HG02678 (cell line): ENCODE results near the gene SCGB1C1.
A peak's percentile ranks its signal among the peaks of the same experiment; 100 is the strongest.

Experiments used
- ATAC-seq: cut with Tn5 transposase; IDR thresholded peaks from one replicate; pipeline ENCODE4 v1.9.1; 2021; ENCODE audit warnings: mild to moderate bottlenecking, moderate library complexity; ENCODE audit not compliant: unreplicated experiment

SCGB1C1 gene

DNA sequence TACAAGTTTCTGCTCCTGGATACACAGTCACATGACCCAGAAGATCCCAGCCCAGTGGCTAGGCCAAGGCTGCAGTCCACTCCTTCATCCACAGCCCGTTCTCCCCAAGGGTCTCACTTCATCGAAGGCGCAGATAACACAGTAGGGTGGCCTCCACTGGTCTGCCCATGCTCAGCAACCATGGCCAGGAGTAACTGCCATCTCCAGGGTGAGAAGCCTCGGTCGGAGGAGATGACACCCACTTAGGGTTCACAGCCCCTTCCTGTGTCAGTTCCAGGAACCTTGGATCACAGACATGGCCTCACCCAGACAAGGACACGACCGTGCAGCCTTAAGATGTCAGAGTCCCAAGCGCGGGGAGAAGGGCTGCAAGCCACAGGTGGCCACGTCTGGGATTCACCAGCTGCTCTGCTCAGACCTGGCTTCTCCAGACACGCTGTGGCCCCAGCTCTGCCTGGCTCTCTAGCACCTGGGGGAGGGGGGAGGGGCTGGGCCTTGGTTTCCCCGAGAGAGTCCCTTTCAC, 11.8 kb downstream of the SCGB1C1 start:
- no peak for ATAC-seq

DNA sequence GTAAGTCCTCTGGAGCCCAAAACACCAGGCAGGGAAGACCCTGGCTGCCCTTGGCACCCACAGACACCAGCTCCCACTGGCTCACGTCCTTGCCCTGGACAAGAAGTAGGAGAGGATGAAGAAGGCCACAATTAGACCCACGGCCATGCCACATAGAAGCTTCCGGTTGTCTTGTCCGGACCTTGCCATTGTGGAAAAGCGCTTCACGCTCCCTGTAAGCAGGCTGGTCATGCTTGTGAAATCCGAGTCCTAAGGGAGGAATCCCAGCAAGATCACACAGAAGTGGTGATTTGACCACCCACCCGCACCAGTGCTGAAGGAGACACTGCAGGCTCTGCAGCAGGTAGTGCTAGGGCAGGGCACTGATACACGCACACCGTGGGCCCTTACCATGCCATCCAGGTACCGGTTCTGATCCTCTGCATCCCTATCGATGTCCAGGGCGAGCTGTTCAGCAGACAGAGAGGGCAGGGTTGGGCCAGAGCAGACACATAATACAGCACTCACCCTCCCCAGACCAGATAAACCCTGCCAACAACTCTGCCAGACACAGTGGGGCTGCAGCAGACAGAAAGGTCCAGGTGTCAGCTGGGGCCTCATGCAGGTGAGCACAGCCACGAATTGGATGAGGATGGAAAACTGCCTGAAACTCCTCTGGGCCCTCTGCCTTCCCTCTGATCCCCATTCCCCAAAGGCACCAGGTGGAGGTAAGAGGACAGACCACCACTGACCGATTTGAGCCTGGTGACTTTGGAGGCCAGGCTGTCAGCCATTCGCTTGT, 12.5 kb downstream of the SCGB1C1 start:
- no peak for ATAC-seq

DNA sequence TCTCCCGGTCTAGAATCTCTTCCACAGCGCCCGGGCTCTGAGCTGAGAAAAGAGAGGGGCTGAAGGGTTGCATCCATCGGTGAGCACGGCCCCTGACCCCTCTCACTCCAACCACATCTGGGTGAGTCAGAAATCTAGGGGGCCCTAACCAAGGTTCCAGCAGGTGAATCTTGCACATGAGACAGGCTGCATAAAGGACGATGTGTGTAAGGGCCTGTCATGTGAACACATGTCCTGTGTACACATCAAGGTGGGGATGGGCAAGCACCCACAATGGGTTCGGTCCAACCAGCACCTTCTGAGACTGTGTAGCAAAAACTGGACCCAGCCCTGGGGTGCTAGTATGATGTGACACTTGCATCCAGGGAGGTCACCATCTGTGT, 13.1 kb downstream of the SCGB1C1 start:
- no peak for ATAC-seq

DNA sequence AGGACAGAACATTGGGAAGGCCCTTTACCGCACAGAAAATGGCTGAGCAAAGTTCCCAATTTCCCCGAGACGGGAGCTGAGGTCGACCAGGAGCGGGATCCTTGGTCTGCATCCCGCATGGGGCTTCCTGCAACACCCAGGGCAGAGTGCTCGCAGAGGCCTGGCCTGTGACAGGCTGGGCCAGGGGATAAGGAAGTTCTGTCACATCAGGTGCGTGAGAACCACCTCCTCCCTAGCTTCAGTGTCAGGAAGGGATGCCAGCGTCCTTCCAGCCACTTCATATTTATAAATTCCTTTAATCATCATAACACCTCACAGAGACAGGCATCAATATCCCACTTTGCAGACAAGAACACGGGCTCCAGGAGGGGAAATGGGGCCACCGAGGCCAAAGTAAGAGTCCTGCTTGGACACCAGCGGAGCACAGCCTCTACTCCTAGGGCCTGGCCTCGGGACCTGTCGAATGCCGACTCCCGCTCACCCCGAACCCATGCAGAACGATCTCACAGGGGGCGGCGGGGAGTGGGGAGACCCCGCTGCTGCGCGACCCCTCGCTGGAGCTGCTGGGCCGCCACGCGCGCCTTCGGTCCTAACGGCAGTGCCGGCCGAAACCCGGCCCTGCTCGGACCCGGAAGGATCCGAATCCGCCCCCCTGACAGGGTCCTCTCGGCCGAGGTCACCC, 13.8 kb downstream of the SCGB1C1 start:
- peak; percentile 24 for ATAC-seq

DNA sequence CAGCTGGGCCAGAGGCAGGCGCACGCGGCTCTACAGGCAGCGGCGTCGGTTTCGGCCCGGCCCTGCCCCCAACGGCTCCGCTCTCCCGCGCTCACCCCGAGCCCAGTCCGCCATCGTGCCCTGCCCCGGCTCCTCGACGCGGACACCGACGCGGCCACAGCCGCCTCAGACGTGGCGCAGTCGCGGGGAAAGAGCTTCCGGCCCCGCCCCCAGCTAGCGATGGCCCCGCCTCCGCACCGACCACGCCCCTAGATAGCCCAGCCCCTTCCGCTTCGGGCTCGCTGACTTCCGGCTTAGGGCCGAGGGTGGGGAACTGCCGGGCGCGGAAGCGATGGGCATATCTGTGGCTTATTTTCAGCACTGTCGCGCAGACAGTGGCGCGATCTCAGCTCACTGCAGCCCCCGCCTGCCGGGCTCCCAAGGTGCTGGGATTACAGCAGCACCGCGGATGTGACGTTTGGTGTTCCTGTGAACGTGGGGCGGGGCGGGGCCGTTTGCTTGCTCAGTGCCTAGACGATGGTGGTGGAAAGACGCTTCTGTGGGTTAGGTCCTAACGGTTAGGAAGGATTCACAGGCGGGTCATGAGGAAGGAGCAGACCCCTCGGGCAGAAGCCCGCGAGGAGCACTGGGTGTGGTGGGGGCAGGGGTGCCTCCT, 14.5 kb downstream of the SCGB1C1 start, which contains the start of the genes BET1L and RIC8A:
Gene BET1L, minus strand, starts transcription at position 192 of the 655 bp plus-strand sequence. Its CDS starts 78 bp downstream, at position 114.
Gene RIC8A, plus strand, starts transcription at position 501 of the 655 bp plus-strand sequence. CDS start 1,147 bp downstream, outside the sequence.
- peak; percentile 78 for ATAC-seq

DNA sequence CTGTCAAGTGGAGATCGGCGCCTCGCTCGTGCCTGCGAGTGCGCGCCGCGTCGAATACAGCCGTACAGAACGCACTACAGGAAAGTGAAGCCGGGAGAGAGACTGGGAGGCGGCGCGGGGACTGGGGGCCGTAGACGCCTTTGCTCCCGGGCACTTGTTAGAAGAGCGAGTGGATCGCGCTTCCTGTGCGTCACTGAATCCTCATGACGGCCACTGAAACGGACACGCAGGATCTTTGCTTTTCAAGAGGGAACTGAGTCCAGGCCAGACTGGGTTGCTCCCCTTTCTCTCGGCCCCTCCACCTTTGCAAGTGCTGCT, 14.9 kb downstream of the SCGB1C1 start:
- ATAC-seq = no peak

DNA sequence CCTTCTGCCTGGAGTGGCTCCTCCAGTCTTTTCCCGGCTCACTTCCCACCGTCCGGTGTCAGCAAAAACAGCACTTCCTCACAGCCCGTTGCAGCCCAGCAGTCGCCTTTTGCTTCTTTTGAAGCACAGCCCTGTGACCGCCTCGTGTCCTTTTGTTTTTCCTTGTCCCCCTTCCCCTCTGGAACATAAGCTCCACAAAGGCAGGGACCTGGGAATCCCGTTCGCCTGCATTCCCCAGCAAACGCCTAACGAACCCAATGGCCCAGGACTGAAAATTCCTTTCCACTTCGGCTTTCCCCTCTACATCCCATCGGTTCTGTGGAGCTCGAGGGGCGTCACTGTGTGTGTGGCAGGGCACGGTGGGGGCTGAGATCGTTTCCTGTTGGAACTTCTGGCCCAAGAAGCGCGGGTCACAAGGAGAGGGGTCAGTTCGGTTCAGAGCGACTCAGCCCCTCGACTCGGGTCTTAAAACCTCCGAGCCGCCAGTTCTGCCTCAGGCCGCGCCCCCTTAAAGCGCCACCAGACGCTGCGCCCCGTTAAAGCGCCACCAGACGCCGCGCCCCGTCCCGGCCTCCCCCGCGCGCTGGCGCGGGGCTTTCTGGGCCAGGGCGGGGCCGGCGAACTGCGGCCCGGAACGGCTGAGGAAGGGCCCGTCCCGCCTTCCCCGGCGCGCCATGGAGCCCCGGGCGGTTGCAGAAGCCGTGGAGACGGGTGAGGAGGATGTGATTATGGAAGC, 15.5 kb downstream of the SCGB1C1 start:
- peak; percentile 48 for ATAC-seq

DNA sequence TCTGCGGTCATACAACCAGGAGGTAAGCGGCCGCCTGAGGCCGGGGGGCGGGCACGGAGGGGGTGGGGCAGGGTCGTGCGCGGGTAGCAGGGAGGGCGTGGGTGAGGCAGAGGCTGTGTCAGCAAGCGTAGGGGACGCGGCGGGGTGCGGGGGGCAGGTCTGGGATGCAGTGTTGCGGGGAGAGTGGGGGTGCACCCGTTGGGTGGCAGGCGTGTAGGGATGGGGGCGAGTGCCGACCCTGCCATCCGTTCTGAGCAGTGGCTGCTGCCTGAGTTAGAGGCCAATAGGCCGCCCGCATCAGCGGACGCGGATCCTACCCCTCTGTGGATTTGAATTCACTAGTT, 16.0 kb downstream of the SCGB1C1 start:
- ATAC-seq = no peak

DNA sequence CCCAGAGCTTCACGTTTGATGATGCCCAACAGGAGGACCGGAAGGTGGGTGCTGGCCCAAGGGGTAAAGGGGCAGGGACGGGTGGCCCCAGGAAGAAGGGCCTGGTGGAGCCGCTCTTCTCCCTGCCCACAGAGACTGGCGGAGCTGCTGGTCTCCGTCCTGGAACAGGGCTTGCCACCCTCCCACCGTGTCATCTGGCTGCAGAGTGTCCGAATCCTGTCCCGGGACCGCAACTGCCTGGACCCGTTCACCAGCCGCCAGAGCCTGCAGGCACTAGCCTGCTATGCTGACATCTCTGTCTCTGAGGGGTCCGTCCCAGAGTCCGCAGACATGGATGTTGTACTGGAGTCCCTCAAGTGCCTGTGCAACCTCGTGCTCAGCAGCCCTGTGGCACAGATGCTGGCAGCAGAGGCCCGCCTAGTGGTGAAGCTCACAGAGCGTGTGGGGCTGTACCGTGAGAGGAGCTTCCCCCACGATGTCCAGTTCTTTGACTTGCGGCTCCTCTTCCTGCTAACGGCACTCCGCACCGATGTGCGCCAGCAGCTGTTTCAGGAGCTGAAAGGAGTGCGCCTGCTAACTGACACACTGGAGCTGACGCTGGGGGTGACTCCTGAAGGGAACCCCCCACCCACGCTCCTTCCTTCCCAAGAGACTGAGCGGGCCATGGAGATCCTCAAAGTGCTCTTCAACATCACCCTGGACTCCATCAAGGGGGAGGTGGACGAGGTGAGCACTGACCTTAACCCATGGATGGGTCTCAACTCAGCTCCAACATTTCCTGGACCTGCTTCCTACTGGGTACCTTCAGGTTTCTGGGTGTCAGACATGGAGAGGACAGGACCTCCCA, 16.6 kb downstream of the SCGB1C1 start:
- no peak for ATAC-seq

DNA sequence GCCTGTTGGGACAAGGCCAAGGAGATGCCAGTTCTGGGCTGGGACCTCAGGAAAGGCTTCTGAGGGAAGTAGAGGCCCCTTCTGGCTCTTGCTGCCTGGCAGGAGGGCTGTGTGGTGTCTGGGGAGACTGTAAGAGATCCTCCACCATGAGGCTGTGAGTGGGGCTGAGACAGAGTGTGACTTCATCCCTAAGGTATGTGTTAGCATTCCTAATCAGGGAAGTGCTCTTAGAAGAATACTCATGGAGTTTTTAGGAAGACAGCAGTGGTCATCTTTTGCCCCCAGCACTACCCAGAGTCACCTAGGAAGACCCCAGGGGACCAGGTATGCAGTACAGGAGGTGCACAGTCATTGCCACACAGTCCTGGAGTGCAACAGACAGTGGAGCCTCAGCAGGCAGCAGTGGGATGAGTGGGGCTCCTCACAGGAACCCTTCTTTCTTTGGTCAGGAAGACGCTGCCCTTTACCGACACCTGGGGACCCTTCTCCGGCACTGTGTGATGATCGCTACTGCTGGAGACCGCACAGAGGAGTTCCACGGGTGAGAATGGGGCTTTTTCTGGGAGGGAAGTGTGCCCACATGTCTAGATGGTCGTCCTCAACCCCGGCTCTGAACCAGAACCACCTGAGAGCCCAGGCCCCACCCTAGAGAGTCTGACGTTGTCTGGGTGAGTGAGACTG, 17.4 kb downstream of the SCGB1C1 start:
- no peak for ATAC-seq

DNA sequence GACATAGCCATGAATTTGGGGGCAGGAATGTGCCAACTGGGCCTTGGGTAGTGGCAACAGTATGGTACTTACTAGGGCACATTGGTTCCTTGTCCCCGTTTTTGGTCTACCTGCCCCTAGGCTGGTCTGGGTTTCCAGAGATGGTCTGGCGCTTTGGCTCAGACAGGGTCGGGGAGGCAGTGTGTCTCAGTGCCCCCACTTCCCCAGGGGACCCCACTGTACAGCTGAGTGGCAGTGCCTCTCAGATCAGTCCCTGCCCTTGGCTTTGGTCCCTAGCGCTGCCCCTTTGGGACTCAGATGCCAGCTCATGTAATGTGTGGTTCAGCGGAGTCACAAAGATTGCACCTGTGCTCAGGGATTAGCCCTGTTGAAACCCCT, 17.9 kb downstream of the SCGB1C1 start:
- ATAC-seq = no peak

DNA sequence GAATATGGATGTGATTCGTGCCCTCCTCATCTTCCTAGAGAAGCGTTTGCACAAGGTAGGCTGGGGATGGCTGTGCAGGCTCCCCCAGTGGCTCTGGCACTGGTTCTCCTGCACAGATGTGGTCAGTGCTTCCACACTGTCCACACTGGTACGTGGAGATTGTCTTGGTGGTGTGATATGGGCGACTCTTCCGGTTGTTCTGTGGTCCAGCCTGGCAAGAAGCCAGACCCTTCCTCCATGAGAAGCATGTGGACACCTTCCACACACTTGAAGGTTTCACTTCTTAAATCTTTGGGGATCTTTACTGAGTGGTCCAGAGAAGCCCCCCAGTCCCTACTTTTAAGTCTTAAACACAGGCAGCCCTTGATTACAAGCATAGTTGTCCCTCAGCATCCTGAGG, 18.4 kb downstream of the SCGB1C1 start:
- no peak for ATAC-seq

DNA sequence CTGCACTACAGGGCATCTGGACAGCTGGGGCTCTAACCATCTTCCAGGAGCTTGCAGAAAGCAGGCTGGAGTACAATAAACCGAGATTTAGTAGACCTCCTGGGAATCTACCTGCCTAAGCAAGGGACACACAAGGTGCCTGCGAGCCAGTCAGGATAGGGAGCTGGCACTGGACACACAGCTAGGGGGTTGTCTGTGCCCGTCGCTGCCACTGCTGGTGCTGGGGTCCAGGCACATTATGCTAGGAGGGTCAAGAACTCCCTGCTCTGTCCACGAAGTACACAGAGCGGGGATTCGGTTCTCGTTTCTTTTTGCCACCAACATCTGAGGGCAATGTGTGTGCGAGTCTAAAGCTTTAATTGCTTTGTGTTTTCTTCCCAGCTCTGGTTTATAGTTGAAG, 18.9 kb downstream of the SCGB1C1 start:
- no peak for ATAC-seq

DNA sequence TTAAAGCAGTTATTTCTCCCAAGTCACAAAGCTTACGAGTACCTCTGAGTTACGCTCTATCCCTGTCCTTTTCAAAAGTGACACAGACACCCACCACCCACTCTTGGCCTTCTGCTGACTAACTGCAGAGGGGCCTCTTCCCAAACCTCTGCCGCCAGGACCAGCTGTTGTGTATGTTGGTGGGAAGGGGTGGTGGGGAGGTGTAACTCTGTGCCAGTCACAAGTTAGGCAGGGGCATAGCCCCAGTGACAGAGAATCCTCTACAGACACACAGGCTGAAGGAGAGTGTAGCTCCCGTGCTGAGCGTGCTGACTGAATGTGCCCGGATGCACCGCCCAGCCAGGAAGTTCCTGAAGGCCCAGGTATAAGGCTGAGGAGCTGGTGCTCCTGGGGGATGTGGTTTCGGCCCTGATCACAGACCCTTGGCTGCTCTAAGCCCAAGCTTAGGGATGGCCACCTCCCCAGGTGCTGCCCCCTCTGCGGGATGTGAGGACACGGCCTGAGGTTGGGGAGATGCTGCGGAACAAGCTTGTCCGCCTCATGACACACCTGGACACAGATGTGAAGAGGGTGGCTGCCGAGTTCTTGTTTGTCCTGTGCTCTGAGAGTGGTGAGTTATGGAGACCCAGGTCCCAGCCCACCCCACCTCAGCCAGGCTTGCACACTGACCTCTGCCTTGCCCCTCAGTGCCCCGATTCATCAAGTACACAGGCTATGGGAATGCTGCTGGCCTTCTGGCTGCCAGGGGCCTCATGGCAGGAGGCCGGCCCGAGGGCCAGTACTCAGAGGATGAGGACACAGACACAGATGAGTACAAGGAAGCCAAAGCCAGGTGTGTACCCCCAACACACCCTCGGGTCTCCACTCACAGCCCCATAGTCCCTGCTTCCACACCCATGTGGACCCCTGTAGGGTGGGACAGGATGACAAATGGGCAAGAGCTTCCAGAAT, 19.5 kb downstream of the SCGB1C1 start:
- ATAC-seq = no peak

DNA sequence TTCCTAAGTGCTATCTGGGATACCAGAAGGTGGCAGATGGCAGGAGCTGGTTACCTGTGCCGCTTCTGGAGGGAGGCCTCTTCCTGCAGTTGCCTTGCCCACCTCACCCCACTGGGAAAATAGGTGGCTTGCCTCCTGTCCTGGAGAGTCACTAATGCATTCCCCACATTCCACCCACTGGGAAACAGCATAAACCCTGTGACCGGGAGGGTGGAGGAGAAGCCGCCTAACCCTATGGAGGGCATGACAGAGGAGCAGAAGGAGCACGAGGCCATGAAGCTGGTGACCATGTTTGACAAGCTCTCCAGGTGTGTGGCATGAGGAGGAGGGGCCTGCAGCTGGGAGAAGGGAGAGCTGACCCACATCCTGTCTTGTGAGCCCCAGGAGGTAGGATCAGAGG, 20.2 kb downstream of the SCGB1C1 start:
- no peak for ATAC-seq

DNA sequence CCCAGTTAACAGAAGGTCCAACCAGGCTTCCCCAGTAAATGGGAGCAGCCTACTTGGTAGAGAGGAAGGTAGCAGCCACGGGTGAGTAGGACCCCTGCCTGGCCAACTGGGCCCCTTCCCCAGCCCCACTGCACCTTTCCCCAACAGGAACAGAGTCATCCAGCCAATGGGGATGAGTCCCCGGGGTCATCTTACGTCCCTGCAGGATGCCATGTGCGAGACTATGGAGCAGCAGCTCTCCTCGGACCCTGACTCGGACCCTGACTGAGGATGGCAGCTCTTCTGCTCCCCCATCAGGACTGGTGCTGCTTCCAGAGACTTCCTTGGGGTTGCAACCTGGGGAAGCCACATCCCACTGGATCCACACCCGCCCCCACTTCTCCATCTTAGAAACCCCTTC, 21.2 kb downstream of the SCGB1C1 start:
- ATAC-seq = no peak

DNA sequence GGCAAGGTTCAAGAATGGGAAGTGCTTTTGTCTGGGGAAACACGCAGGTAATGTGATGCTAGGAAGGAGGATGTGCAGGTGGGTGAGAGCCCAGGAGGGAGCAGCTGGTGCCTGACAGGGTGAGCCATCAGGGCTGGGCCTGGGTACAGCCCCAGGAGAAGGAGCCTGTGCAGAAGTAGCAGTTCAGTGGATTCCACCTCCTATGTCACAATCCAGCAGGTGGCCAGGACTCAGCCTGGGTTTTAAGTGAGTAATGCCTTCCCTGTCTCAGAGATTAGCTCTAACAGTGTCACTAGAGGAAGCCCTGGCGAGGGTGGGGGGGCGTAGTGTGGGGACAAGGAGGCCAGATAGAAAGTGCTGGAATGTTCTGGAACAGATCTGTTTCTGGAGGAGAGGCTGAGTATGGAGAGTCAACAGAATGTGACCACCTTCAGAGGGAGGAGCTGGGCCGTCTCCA, 22.7 kb downstream of the SCGB1C1 start:
- ATAC-seq = no peak
